ENCODE measurements around the gene MAST4.

Gene MAST4

GRCh38 chr5:67073045-67073680 lies 477.0 kb downstream of the MAST4 start:
- Histone ChIP-seq H3K4me1 (ENCODE audit: control insufficient read depth in 5 of 5, insufficient read depth in 5 of 5, low read length in 5 of 5) (peaks cover 0 to 10% (median 3%) of the 10 kb centered on the region in 5 donors), H3K27ac (ENCODE audit: low read depth, low read length) (no peak overlapping the region), H3K9ac (ENCODE audit: low read length in 5 of 5) (no peak overlapping the region), H3K36me3 (ENCODE audit: control insufficient read depth in 5 of 5, insufficient read depth in 5 of 5, low read length in 5 of 5) (peaks cover 0 to 2% (median 0%) of the 10 kb centered on the region in 5 donors), H3K9me3 (ENCODE audit: control insufficient read depth in 5 of 5, low read length in 5 of 5) (no peaks in the 10 kb centered on the region), H3K27me3 (ENCODE audit: control insufficient read depth in 5 of 5, insufficient read depth in 4 of 5, low read length in 5 of 5) (no peaks in the 10 kb centered on the region), H3K4me3 (ENCODE audit: low read depth in 1 of 5, low read length in 5 of 5) (no peak overlapping the region)

GRCh38 chr5:67077296-67077695 lies 481.1 kb downstream of the MAST4 start:
- Histone ChIP-seq H3K27ac (ENCODE audit: low read depth, low read length) (no peak overlapping the region), H3K9me3 (ENCODE audit: control insufficient read depth in 5 of 5, low read length in 5 of 5) (no peaks in the 10 kb centered on the region), H3K9ac (ENCODE audit: low read length in 5 of 5) (no peak overlapping the region), H3K4me1 (ENCODE audit: control insufficient read depth in 5 of 5, insufficient read depth in 5 of 5, low read length in 5 of 5) (peaks cover 0 to 3% (median 0%) of the 10 kb centered on the region in 5 donors), H3K27me3 (ENCODE audit: control insufficient read depth in 5 of 5, insufficient read depth in 4 of 5, low read length in 5 of 5) (no peaks in the 10 kb centered on the region), H3K4me3 (ENCODE audit: low read depth in 1 of 5, low read length in 5 of 5) (no peak overlapping the region), H3K36me3 (ENCODE audit: control insufficient read depth in 5 of 5, insufficient read depth in 5 of 5, low read length in 5 of 5) (peaks cover 0 to 2% (median 0%) of the 10 kb centered on the region in 5 donors)

- Histone ChIP-seq H3K27ac (ENCODE audit: low read depth, low read length) (no peak overlapping the region), H3K27me3 (ENCODE audit: control insufficient read depth in 5 of 5, insufficient read depth in 4 of 5, low read length in 5 of 5) (no peaks in the 10 kb centered on the region), H3K9me3 (ENCODE audit: control insufficient read depth in 5 of 5, low read length in 5 of 5) (no peaks in the 10 kb centered on the region), H3K4me3 (ENCODE audit: low read depth in 1 of 5, low read length in 5 of 5) (no peak overlapping the region), H3K4me1 (ENCODE audit: control insufficient read depth in 5 of 5, insufficient read depth in 5 of 5, low read length in 5 of 5) (peaks cover 0 to 14% (median 3%) of the 10 kb centered on the region in 5 donors), H3K9ac (ENCODE audit: low read length in 5 of 5) (no peak overlapping the region), H3K36me3 (ENCODE audit: control insufficient read depth in 5 of 5, insufficient read depth in 5 of 5, low read length in 5 of 5) (peaks cover 0 to 2% (median 0%) of the 10 kb centered on the region in 5 donors)
Observed at GRCh38 chr5:67081261-67081660, 485.1 kb downstream of the MAST4 start.

- Histone ChIP-seq H3K9ac (ENCODE audit: low read length in 5 of 5) (no peak overlapping the region), H3K9me3 (ENCODE audit: control insufficient read depth in 5 of 5, low read length in 5 of 5) (no peaks in the 10 kb centered on the region), H3K4me1 (ENCODE audit: control insufficient read depth in 5 of 5, insufficient read depth in 5 of 5, low read length in 5 of 5) (peaks cover 0 to 12% (median 8%) of the 10 kb centered on the region in 5 donors), H3K4me3 (ENCODE audit: low read depth in 1 of 5, low read length in 5 of 5) (no peak overlapping the region), H3K27ac (ENCODE audit: low read depth, low read length) (no peak overlapping the region), H3K27me3 (ENCODE audit: control insufficient read depth in 5 of 5, insufficient read depth in 4 of 5, low read length in 5 of 5) (no peaks in the 10 kb centered on the region), H3K36me3 (ENCODE audit: control insufficient read depth in 5 of 5, insufficient read depth in 5 of 5, low read length in 5 of 5) (no peaks in the 10 kb centered on the region)
Observed at GRCh38 chr5:67082941-67083340, 486.7 kb downstream of the MAST4 start.

GRCh38 chr5:67085616-67086015 lies 489.4 kb downstream of the MAST4 start:
- Histone ChIP-seq H3K9me3 (ENCODE audit: control insufficient read depth in 5 of 5, low read length in 5 of 5) (no peaks in the 10 kb centered on the region), H3K4me1 (ENCODE audit: control insufficient read depth in 5 of 5, insufficient read depth in 5 of 5, low read length in 5 of 5) (peaks cover 0 to 27% (median 22%) of the 10 kb centered on the region in 5 donors), H3K27ac (ENCODE audit: low read depth, low read length) (no peak overlapping the region), H3K4me3 (ENCODE audit: low read depth in 1 of 5, low read length in 5 of 5) (no peak overlapping the region), H3K27me3 (ENCODE audit: control insufficient read depth in 5 of 5, insufficient read depth in 4 of 5, low read length in 5 of 5) (no peaks in the 10 kb centered on the region), H3K9ac (ENCODE audit: low read length in 5 of 5) (no peak overlapping the region), H3K36me3 (ENCODE audit: control insufficient read depth in 5 of 5, insufficient read depth in 5 of 5, low read length in 5 of 5) (peaks cover 0 to 3% (median 2%) of the 10 kb centered on the region in 5 donors)

- peak overlapping the region in 1 of 5 donors; percentile 44 for H3K9ac ChIP-seq (ENCODE audit: low read length in 5 of 5)
- H3K36me3 ChIP-seq (ENCODE audit: control insufficient read depth in 5 of 5, insufficient read depth in 5 of 5, low read length in 5 of 5) = peaks cover 0 to 6% (median 5%) of the 10 kb centered on the region in 5 donors
- no peak overlapping the region for H3K4me3 ChIP-seq (ENCODE audit: low read depth in 1 of 5, low read length in 5 of 5)
- H3K9me3 ChIP-seq (ENCODE audit: control insufficient read depth in 5 of 5, low read length in 5 of 5) = no peaks in the 10 kb centered on the region
- H3K27me3 ChIP-seq (ENCODE audit: control insufficient read depth in 5 of 5, insufficient read depth in 4 of 5, low read length in 5 of 5) = no peaks in the 10 kb centered on the region
- H3K4me1 ChIP-seq (ENCODE audit: control insufficient read depth in 5 of 5, insufficient read depth in 5 of 5, low read length in 5 of 5) = peaks cover 3 to 44% (median 31%) of the 10 kb centered on the region in 5 donors
- H3K27ac ChIP-seq (ENCODE audit: low read depth, low read length) = peak overlapping the region; percentile 83
Observed at GRCh38 chr5:67089200-67089725, 493.1 kb downstream of the MAST4 start.

- Histone ChIP-seq H3K27me3 (ENCODE audit: control insufficient read depth in 5 of 5, insufficient read depth in 4 of 5, low read length in 5 of 5) (no peaks in the 10 kb centered on the region), H3K27ac (ENCODE audit: low read depth, low read length) (peak overlapping the region; percentile 83), H3K9ac (ENCODE audit: low read length in 5 of 5) (no peak overlapping the region), H3K4me3 (ENCODE audit: low read depth in 1 of 5, low read length in 5 of 5) (no peak overlapping the region), H3K9me3 (ENCODE audit: control insufficient read depth in 5 of 5, low read length in 5 of 5) (no peaks in the 10 kb centered on the region), H3K36me3 (ENCODE audit: control insufficient read depth in 5 of 5, insufficient read depth in 5 of 5, low read length in 5 of 5) (peaks cover 0 to 6% (median 5%) of the 10 kb centered on the region in 5 donors), H3K4me1 (ENCODE audit: control insufficient read depth in 5 of 5, insufficient read depth in 5 of 5, low read length in 5 of 5) (peaks cover 3 to 52% (median 39%) of the 10 kb centered on the region in 5 donors)
Observed at GRCh38 chr5:67090040-67090439, 493.8 kb downstream of the MAST4 start.

- peaks cover 0 to 6% (median 5%) of the 10 kb centered on the region in 5 donors for H3K36me3 ChIP-seq (ENCODE audit: control insufficient read depth in 5 of 5, insufficient read depth in 5 of 5, low read length in 5 of 5)
- H3K9ac ChIP-seq (ENCODE audit: low read length in 5 of 5) = no peak overlapping the region
- no peak overlapping the region for H3K4me3 ChIP-seq (ENCODE audit: low read depth in 1 of 5, low read length in 5 of 5)
- no peaks in the 10 kb centered on the region for H3K27me3 ChIP-seq (ENCODE audit: control insufficient read depth in 5 of 5, insufficient read depth in 4 of 5, low read length in 5 of 5)
- peaks cover 6 to 56% (median 44%) of the 10 kb centered on the region in 5 donors for H3K4me1 ChIP-seq (ENCODE audit: control insufficient read depth in 5 of 5, insufficient read depth in 5 of 5, low read length in 5 of 5)
- H3K9me3 ChIP-seq (ENCODE audit: control insufficient read depth in 5 of 5, low read length in 5 of 5) = no peaks in the 10 kb centered on the region
- no peak overlapping the region for H3K27ac ChIP-seq (ENCODE audit: low read depth, low read length)
Observed at GRCh38 chr5:67090593-67090992, 494.4 kb downstream of the MAST4 start.

- peak overlapping the region in 1 of 5 donors; percentile 31 for H3K4me3 ChIP-seq (ENCODE audit: low read depth in 1 of 5, low read length in 5 of 5)
- H3K9me3 ChIP-seq (ENCODE audit: control insufficient read depth in 5 of 5, low read length in 5 of 5) = no peaks in the 10 kb centered on the region
- peak overlapping the region; percentile 63 for H3K27ac ChIP-seq (ENCODE audit: low read depth, low read length)
- peaks cover 11 to 59% (median 54%) of the 10 kb centered on the region in 5 donors for H3K4me1 ChIP-seq (ENCODE audit: control insufficient read depth in 5 of 5, insufficient read depth in 5 of 5, low read length in 5 of 5)
- H3K27me3 ChIP-seq (ENCODE audit: control insufficient read depth in 5 of 5, insufficient read depth in 4 of 5, low read length in 5 of 5) = no peaks in the 10 kb centered on the region
- peaks cover 5 to 6% (median 5%) of the 10 kb centered on the region in 5 donors for H3K36me3 ChIP-seq (ENCODE audit: control insufficient read depth in 5 of 5, insufficient read depth in 5 of 5, low read length in 5 of 5)
- H3K9ac ChIP-seq (ENCODE audit: low read length in 5 of 5) = peak overlapping the region in 1 of 5 donors; percentile 13
Observed at GRCh38 chr5:67092535-67092934, 496.3 kb downstream of the MAST4 start.

- no peaks in the 10 kb centered on the region for H3K9me3 ChIP-seq (ENCODE audit: control insufficient read depth in 5 of 5, low read length in 5 of 5)
- peaks cover 5 to 6% (median 5%) of the 10 kb centered on the region in 5 donors for H3K36me3 ChIP-seq (ENCODE audit: control insufficient read depth in 5 of 5, insufficient read depth in 5 of 5, low read length in 5 of 5)
- no peak overlapping the region for H3K4me3 ChIP-seq (ENCODE audit: low read depth in 1 of 5, low read length in 5 of 5)
- no peaks in the 10 kb centered on the region for H3K27me3 ChIP-seq (ENCODE audit: control insufficient read depth in 5 of 5, insufficient read depth in 4 of 5, low read length in 5 of 5)
- no peak overlapping the region for H3K9ac ChIP-seq (ENCODE audit: low read length in 5 of 5)
- peak overlapping the region; percentile 63 for H3K27ac ChIP-seq (ENCODE audit: low read depth, low read length)
- peaks cover 11 to 59% (median 54%) of the 10 kb centered on the region in 5 donors for H3K4me1 ChIP-seq (ENCODE audit: control insufficient read depth in 5 of 5, insufficient read depth in 5 of 5, low read length in 5 of 5)
Observed at GRCh38 chr5:67093279-67093678, 497.1 kb downstream of the MAST4 start.
